ENCODE results near the gene TDRKH. TPM values are rescaled to one million over a fixed set of nuclear protein-coding genes. Genes with fewer than 3 reads are reported as not detected.

Gene TDRKH
- total RNA-seq, 1 experiment from 2014 or later: 11.1 TPM

- POLR2A ChIA-PET: no interaction called here
- intact Hi-C loops (cut with micrococcal nuclease): no loop called here
Observed at GRCh38 chr1:151775894-151776664, 14.2 kb downstream of the TDRKH start.

More at GRCh38 chr1:151775894-151776664, 14.2 kb downstream of the TDRKH start:
- CTCF ChIA-PET: no interaction called here
- RAD21 ChIA-PET (ENCODE audit: low non-redundant PET in 1 of 2, low total read pairs in 2 of 2, uncharacterized antibody in 2 of 2, unreplicated experiment in 2 of 2): no interaction called here
- H3K4me2 ChIP-seq (ENCODE audit: low read length): no peak overlapping the region
- DNase-seq (ENCODE audit: low read depth, low spot score) (no peak), ATAC-seq (no peak)
- H2AFZ ChIP-seq (ENCODE audit: low read depth, low read length, poor library complexity, severe bottlenecking): no peak overlapping the region
- H3K4me3 ChIP-seq (replicated peaks in 1 of 2; ENCODE audit: low read depth in 1 of 2, low read length in 2 of 2): no peak overlapping the region
- no peaks in the 10 kb centered on the region for H3K9me3 ChIP-seq (ENCODE audit: control insufficient read depth in 1 of 2, insufficient read depth in 1 of 2, low read depth in 1 of 2, low read length in 2 of 2)
- peaks cover 0 to 3% of the 10 kb centered on the region in 2 experiments; a peak in 1 of 4 replicates for H3K36me3 ChIP-seq (ENCODE audit: control insufficient read depth in 1 of 2, insufficient read depth in 2 of 2, low read length in 2 of 2)
- TF ChIP-seq CEBPB (IDR thresholded peaks at IDR 0.05; ENCODE audit: low read depth): no peak
- no peak for TF ChIP-seq REST (IDR thresholded peaks at IDR 0.05; ENCODE audit: low read depth)
- TF ChIP-seq ZFX (IDR thresholded peaks at IDR 0.05): no peak
- no peak for TF ChIP-seq YY1 (IDR thresholded peaks at IDR 0.05; ENCODE audit: extremely low read depth, insufficient replicate concordance, low read depth, low read length)
- TF ChIP-seq TCF7L2 (IDR thresholded peaks at IDR 0.05; ENCODE audit: borderline replicate concordance, extremely low read depth, insufficient read depth, insufficient read length): no peak
- TF ChIP-seq JUND (IDR thresholded peaks at IDR 0.05): no peak
- TF ChIP-seq EZH2phosphoT487 (IDR thresholded peaks at IDR 0.05; ENCODE audit: borderline replicate concordance): no peak
- no peak for TF ChIP-seq ZNF274 (IDR thresholded peaks at IDR 0.05; ENCODE audit: low read depth, low read length)
- no peak for TF ChIP-seq ELF1 (IDR thresholded peaks at IDR 0.05; ENCODE audit: borderline replicate concordance, low read depth)
- no peak for TF ChIP-seq EGR1 (IDR thresholded peaks at IDR 0.05; ENCODE audit: low read depth)
- TF ChIP-seq SIN3A (IDR thresholded peaks at IDR 0.05; ENCODE audit: low read depth): no peak
- no peak for TF ChIP-seq ZBTB33 (IDR thresholded peaks at IDR 0.05; ENCODE audit: extremely low read depth, insufficient replicate concordance, low read length)
- no TSS peak for BruUV-seq (replicated peaks)
- no peak overlapping the region for H3K27ac ChIP-seq (ENCODE audit: low read depth, low read length)
- H3K4me1 ChIP-seq (ENCODE audit: control insufficient read depth in 1 of 2, insufficient read depth in 2 of 2, low read length in 2 of 2): peaks cover 0 to 5% of the 10 kb centered on the region in 2 experiments; a peak in 1 of 4 replicates
- no peaks in the 10 kb centered on the region for H3K9me2 ChIP-seq (ENCODE audit: insufficient read depth)
- H3K27me3 ChIP-seq (ENCODE audit: insufficient read depth, low read length): no peaks in the 10 kb centered on the region
- H3K9ac ChIP-seq (ENCODE audit: low read length): no peak overlapping the region
- no peaks in the 10 kb centered on the region for H4K20me1 ChIP-seq (ENCODE audit: insufficient read depth)
- no peaks in the 10 kb centered on the region for H3K79me2 ChIP-seq (ENCODE audit: insufficient read depth, low read length)

All from HCT116 (cell line).